D341Med (cell line): Measurements from ENCODE around the gene KCP.
A peak's percentile ranks its signal among the peaks of the same experiment; 100 is the strongest.
"Not testable (repeated sequence)": the region's sequence is repeated elsewhere in the genome, so short reads cannot be mapped to it uniquely, and the experiment has no call there.

ENCODE experiments used
- DNase-seq: peaks from one replicate; pipeline ENCODE4 v3.0.0; 2012; ENCODE audit warnings: low spot score

The KCP gene

GRCh38 chr7:128921866-128922440 lies 11.4 kb upstream of the KCP start:
- DNase-seq: no peak

DNA sequence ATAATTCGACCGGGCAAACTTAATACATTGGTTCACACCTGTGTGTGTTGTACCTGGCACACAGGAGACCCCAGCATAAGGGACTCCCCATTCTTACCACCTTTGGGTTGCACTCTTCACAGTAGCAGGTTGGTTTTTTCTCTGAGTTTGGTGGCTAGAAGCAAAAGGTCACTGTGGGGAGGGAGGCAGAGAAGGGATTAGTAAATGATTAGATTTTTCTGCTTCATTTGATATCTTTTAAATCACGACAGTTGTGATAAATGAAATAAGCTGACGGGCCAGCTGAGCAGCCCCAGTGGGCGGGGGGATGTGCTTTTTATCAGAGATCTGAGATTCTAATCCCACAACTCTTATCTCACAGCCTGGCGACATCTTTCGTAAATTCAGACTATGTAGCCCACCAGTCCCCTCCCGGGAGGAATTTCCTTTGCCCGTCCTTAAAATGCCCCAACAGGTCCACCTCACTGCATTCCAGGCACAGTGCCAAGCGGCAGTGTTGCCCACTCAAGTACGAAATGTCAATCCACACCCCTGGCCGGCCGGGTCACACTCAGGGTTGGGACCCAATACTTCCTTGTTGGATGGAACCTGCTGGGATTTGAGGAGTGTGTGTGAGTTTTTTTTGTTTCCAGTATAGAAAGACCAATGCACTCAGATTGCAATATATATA lies 10.5 kb upstream of the KCP start:
- DNase-seq: no peak

DNA sequence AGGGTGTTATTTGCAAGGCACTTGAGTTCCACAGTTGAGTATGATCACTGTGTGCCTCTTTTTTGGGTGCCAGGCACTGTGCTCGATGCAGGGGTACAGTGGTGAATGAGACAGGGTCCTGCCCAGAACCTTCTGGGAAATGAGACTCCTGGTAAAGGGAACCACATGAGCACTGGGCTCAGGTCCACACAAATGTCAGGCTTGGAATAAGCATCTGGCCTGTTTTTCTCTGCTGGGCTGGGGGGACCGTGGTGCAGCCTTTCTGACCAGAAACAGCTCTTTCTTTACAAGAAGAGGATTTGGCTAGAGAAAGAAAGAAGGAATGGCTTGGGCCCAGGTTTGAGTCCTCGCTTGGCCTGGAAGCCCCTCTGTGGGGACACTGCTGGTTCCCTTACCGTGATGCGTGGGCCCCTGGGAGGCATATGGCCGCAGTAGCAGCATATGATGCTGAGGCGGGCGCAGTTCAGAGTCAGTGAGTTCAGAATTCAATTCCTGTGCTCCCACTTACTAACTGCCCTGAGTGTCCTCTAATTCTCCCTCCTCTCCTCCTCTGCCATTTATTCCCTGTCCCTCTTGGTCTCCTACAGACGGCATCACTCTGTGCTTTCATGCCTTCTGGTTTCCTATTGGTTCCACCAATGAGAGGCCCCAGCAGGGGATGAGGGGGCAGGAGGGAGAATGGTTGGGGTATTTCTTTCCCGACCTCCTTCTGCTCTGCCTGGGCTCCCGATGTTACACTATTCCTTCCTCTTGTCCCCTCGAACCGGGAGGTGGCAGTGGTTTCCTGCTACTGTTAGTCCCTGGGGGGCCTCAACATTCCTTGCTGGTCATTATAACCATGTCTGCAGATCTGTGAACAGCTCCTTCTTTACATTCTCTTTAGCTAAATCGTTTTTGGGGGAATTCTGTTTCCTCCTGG lies 9.6 kb upstream of the KCP start:
- DNase-seq: no peak

DNA sequence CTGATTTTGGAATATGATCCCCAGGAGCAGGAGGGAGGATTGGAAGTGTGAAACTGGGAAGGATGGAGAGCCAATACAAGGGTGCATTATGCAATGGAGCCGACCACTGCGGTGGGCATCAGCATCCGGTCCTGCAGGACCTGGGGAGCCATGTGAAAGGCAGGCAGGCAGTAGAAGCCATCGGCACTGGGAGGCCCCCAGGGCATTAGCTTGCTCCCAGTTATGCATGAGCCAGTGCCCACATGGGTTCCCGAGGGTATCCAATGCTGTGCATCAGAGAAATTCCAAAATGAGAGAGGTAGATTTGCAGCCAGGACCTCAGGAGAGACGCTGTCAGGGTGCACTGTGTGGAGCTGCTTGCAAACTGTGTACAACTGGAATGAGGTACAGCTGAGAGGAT lies 8.7 kb upstream of the KCP start:
- no peak for DNase-seq

- DNase-seq: no peak
These were observed 7.6 kb upstream of the KCP start for GRCh38 chr7:128918016-128918665.

DNA sequence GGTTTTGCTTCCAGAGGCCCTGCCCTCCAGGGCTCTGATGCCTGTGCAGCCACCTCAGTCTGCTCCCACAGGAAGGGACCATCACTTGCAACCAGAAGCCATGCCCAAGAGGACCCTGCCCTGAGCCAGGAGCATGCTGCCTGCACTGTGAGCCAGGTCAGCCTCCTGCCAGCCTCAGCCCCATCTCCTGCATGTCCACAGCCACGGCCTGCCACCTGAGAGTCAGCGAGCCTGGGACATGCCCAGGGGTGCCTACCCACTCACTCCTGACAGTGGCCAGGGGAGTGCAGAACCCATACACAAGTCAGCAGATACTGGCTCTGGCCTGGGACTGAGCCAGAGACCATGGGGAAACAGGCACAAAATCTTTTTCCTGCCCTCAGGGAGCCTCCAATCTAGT lies 6.6 kb upstream of the KCP start:
- no peak for DNase-seq

DNA sequence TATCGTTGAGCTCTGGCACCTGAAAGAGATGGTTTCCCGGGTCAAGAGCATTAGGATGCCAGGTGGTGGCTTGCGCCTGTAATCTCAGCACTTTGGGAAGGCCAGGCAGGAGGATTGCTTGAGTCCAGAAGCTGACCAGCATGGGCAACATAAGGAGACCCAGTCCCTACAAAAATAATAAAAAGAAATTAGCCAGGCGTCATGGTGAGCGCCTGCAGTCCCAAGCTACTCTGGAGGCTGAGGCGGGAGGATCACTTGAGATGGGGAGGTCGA lies 6.1 kb upstream of the KCP start:
- DNase-seq: no peak

- no peak for DNase-seq
These were observed 5.5 kb upstream of the KCP start for GRCh38 chr7:128915841-128916642.

- no peak for DNase-seq
These were observed 4.8 kb upstream of the KCP start for GRCh38 chr7:128915271-128915819.

GRCh38 chr7:128914566-128915151 lies 4.2 kb upstream of the KCP start:
- no peak for DNase-seq

GRCh38 chr7:128913870-128914565 lies 3.5 kb upstream of the KCP start:
- DNase-seq: no peak

- not testable (repeated sequence) for DNase-seq
These were observed 2.4 kb upstream of the KCP start for GRCh38 chr7:128912709-128913495.

DNA sequence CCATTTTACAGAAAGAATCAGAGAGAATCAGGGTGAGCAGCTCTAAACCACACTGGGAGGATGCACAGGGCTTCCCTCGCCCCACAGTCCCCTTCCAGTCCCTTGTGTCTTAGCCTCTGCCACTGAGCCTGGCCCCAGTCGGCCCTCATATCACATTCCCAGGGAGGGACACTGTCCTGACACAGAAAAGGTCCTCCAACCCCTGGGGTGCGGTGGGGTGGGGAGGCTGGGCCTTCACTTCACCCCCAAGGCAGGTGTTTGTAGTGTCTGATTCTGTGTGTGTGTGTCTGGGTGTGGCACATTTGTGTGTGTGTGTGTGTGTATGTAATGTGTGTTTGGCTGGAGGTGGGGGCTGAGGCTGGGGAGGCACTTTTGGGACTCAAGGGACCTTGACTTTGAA lies 1.8 kb upstream of the KCP start:
- no peak for DNase-seq

DNA sequence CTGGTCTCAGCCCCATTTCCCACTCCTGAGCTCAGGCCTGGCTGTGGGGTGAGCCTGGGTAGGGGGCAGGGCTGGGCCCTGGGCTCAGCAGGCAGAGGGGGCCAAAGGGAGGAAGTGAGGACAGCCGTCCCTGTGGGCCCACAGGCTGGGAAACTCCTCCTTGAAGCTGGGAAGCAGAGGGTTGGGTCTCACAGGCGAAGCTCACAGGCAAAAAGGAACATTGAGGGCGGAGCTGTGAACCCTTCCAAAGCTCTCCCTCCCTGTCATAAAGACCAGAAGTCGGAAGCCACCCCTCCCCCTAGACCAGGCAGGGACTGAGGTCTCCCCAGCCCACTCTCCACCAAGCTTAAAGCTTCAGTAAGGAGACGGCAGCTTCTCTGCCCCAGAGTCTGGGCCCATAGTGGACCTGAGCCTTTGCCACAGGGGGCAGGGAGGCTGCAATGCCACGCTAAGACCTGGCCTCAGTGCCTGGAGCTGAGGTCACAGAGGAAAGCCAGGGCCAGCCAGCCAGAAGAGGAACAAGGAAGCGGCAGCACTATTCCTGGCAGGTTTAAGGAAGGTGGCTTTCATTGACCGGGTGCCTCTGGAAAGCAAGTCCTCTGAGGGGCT lies 1.0 kb upstream of the KCP start:
- DNase-seq: peak; percentile 60

GRCh38 chr7:128909625-128910568 lies 612 bp downstream of the KCP start:
- DNase-seq: peak; percentile 88

DNA sequence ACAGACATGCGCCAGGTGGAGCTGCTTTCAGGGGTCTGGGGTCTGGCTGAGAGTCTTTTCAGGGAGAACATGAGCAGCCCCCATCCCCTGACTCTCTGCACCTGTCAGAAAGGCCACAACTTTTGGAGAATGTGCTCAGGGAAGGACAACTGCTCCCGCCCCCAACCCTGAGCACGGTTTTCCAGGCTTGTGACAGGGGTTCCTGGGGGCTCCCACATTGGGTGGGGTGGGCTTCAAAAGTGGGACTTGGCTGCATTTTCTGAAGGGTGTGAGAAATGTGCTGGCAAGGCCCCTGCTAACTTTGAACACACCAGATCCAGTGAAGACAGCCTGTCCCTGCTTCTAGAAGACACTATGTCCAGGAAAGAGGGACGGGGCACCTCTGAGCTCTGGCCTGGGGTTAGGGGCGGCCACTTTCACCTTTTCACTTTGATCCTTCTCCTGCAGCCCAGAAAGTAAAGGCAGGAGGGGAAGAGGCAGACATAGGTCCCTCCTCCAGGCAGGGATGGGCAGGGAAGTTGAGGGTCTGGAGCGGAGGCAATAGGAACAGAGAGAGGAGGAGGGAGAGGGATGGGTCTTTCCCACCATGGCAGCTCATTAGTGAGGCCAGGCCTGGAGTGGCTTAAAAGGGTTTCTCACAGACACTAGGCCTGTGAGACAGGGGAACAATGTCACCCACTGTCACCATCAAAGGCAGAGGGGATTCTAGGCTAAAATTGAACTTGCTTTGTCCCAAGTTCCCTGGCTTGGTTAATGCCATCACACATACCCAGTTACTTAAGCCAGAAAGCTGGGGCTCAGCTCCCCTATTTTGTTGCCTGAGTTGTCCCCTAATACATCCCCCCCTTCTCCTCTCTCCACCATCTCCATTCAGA lies 1.5 kb downstream of the KCP start:
- no peak for DNase-seq
